CD4-positive, CD25-positive, alpha-beta regulatory T cell (primary cell): ENCODE results near the gene THAP4. TPM values are rescaled to one million over a fixed set of nuclear protein-coding genes. Genes with fewer than 3 reads are reported as not detected.

Experiments used
- ATAC-seq, 2 donors: fragments of 150-1000 bp; cut with Tn5 transposase; one replicate each; pipeline ENCODE4 v1.10.0; 2021; ENCODE audit warnings: low read depth in 2 of 2, moderate number of reproducible peaks in 2 of 2, moderate library complexity in 1 of 2
- DNase-seq, 3 donors: peaks; one replicate each; pipeline versions ENCODE4 v3.0.0 to v3.0.0-alpha.2; 2012 to 2022; ENCODE audit warnings: mixed read lengths in 1 of 3
- H3K27ac ChIP-seq: one replicate; pipeline ENCODE4 v1.7.0; 2013; ENCODE audit warnings: mild to moderate bottlenecking, low read length; ENCODE audit not compliant: insufficient read depth, poor library complexity, severe bottlenecking
- H3K27me3 ChIP-seq: one replicate; pipeline ENCODE4 v1.7.0; 2013; ENCODE audit warnings: low read length; ENCODE audit not compliant: control insufficient read depth, insufficient read depth
- H3K36me3 ChIP-seq: one replicate; pipeline ENCODE4 v1.7.0; 2013; ENCODE audit warnings: mild to moderate bottlenecking, low read length, moderate library complexity; ENCODE audit not compliant: control insufficient read depth, insufficient read depth
- H3K4me1 ChIP-seq: 2 replicates; pipeline ENCODE4 v1.7.0; 2013; ENCODE audit warnings: mild to moderate bottlenecking, low read length; ENCODE audit not compliant: insufficient read depth, control insufficient read depth, poor library complexity, severe bottlenecking
- H3K4me3 ChIP-seq: one replicate; pipeline ENCODE4 v1.7.0; 2013; ENCODE audit warnings: low read depth, mild to moderate bottlenecking, low read length, moderate library complexity
- H3K9me3 ChIP-seq, 2 experiments: 1 replicate in 1 of 2; 2 replicates in 1 of 2; pipeline ENCODE4 v1.7.0; 2013; ENCODE audit warnings: low read length in 2 of 2, mild to moderate bottlenecking in 1 of 2, moderate library complexity in 1 of 2; ENCODE audit not compliant: control insufficient read depth in 2 of 2
- H3K27ac Mint-ChIP-seq, 3 donors: one replicate each; pipeline ENCODE4 v1.8.0; 2020 to 2022; ENCODE audit warnings: mild to moderate bottlenecking in 3 of 3, mixed read lengths in 3 of 3, moderate library complexity in 2 of 3
- H3K27me3 Mint-ChIP-seq: one replicate; pipeline ENCODE4 v1.8.0; 2022; ENCODE audit warnings: mild to moderate bottlenecking, mixed read lengths
- H3K36me3 Mint-ChIP-seq: one replicate; pipeline ENCODE4 v1.8.0; 2020; ENCODE audit warnings: mixed read lengths
- H3K4me1 Mint-ChIP-seq, 4 donors: one replicate each; pipeline ENCODE4 v1.8.0; 2020 to 2022; ENCODE audit warnings: mixed read lengths in 4 of 4, mild to moderate bottlenecking in 1 of 4
- H3K4me3 Mint-ChIP-seq, 4 donors: one replicate each; pipeline ENCODE4 v1.8.0; 2020 to 2022; ENCODE audit warnings: mild to moderate bottlenecking in 4 of 4, mixed read lengths in 4 of 4, moderate library complexity in 3 of 4
- H3K9me3 Mint-ChIP-seq, 7 donors: one replicate each; pipeline ENCODE4 v1.8.0; 2020 to 2022; ENCODE audit warnings: mixed read lengths in 7 of 7, mild to moderate bottlenecking in 3 of 7, moderate library complexity in 2 of 7
- polyA plus RNA-seq, 4 donors: library from polyadenylated mRNA; unstranded; fragments of 300-500 nt; fragmentation: Illumina TruSeq; gene quantifications; one replicate each; pipeline ENCODE4 v1.2.3, GENCODE V29; 2021
- total RNA-seq: library from RNA; stranded (reverse); gene quantifications from one replicate; pipeline ENCODE4 v1.2.3, GENCODE V29; 2022

THAP4 gene
- total and polyA plus RNA-seq, 5 donors from 2014 or later = 37.5 to 47.8 (median 40.0) TPM

GRCh38 chr2:241602720-241603119 is 34.2 kb downstream of the THAP4 start:
- Histone ChIP-seq H3K27me3 (no peaks in the 10 kb centered on the region), H3K27ac (no peak overlapping the region), H3K36me3 (peaks cover 42% of the 10 kb centered on the region), H3K4me3 (no peak overlapping the region), H3K9me3 (no peaks in the 10 kb centered on the region), H3K4me1 (no peaks in the 10 kb centered on the region)
- no peak for DNase-seq
- H3K4me1 Mint-ChIP-seq = peaks cover 0 to 3% (median under 1%) of the 10 kb centered on the region in 4 donors
- H3K27me3 Mint-ChIP-seq = no peaks in the 10 kb centered on the region
- H3K9me3 Mint-ChIP-seq = no peaks in the 10 kb centered on the region
- no peak overlapping the region for H3K4me3 Mint-ChIP-seq
- no peak overlapping the region for H3K27ac Mint-ChIP-seq
- ATAC-seq = no peak
- peaks cover 39% of the 10 kb centered on the region for H3K36me3 Mint-ChIP-seq

- Histone ChIP-seq H3K4me1 (no peaks in the 10 kb centered on the region), H3K9me3 (no peaks in the 10 kb centered on the region), H3K27me3 (no peaks in the 10 kb centered on the region), H3K27ac (no peak overlapping the region), H3K4me3 (no peak overlapping the region), H3K36me3 (peaks cover 46% of the 10 kb centered on the region)
- DNase-seq (no peak), ATAC-seq (no peak)
- no peaks in the 10 kb centered on the region for H3K27me3 Mint-ChIP-seq
- no peak overlapping the region for H3K4me3 Mint-ChIP-seq
- H3K27ac Mint-ChIP-seq = peak overlapping the region in 1 of 3 donors; percentile 25
- H3K4me1 Mint-ChIP-seq = peaks cover 0 to 3% (median under 1%) of the 10 kb centered on the region in 4 donors
- peaks cover 42% of the 10 kb centered on the region for H3K36me3 Mint-ChIP-seq
- no peaks in the 10 kb centered on the region for H3K9me3 Mint-ChIP-seq
These were observed 35.1 kb downstream of the THAP4 start for GRCh38 chr2:241601841-241602240.

- no peaks in the 10 kb centered on the region for H3K9me3 Mint-ChIP-seq
- H3K27ac Mint-ChIP-seq = no peak overlapping the region
- peaks cover 37% of the 10 kb centered on the region for H3K36me3 Mint-ChIP-seq
These were observed 37.3 kb downstream of the THAP4 start for GRCh38 chr2:241599615-241600014.

GRCh38 chr2:241598487-241598886 is 38.5 kb downstream of the THAP4 start:
- no peak overlapping the region for H3K4me3 Mint-ChIP-seq
- DNase-seq (no peak), ATAC-seq (no peak)
- no peaks in the 10 kb centered on the region for H3K27me3 Mint-ChIP-seq
- no peaks in the 10 kb centered on the region for H3K9me3 Mint-ChIP-seq
- no peaks in the 10 kb centered on the region for H3K9me3 ChIP-seq
- peaks cover 36% of the 10 kb centered on the region for H3K36me3 ChIP-seq
- no peak overlapping the region for H3K27ac ChIP-seq
- H3K4me1 Mint-ChIP-seq = peaks cover 0 to 3% (median under 1%) of the 10 kb centered on the region in 4 donors
- H3K27me3 ChIP-seq = no peaks in the 10 kb centered on the region
- no peak overlapping the region for H3K27ac Mint-ChIP-seq
- no peak overlapping the region for H3K4me3 ChIP-seq
- H3K4me1 ChIP-seq = no peaks in the 10 kb centered on the region
- peaks cover 39% of the 10 kb centered on the region for H3K36me3 Mint-ChIP-seq

More at GRCh38 chr2:241599615-241600014, 37.3 kb downstream of the THAP4 start:
- H3K27me3 Mint-ChIP-seq = no peaks in the 10 kb centered on the region
- no peak for ATAC-seq
- no peaks in the 10 kb centered on the region for H3K27me3 ChIP-seq
- DNase-seq = no peak
- H3K4me1 Mint-ChIP-seq = peaks cover 0 to 3% (median under 1%) of the 10 kb centered on the region in 4 donors
- no peaks in the 10 kb centered on the region for H3K4me1 ChIP-seq
- no peaks in the 10 kb centered on the region for H3K9me3 ChIP-seq
- H3K27ac ChIP-seq = no peak overlapping the region
- H3K4me3 Mint-ChIP-seq = no peak overlapping the region
- peaks cover 40% of the 10 kb centered on the region for H3K36me3 ChIP-seq
- no peak overlapping the region for H3K4me3 ChIP-seq

- H3K27me3 ChIP-seq = no peaks in the 10 kb centered on the region
- H3K4me3 ChIP-seq = no peak overlapping the region
- ATAC-seq (no peak), DNase-seq (no peak)
- H3K4me1 ChIP-seq = no peaks in the 10 kb centered on the region
- Mint-ChIP-seq H3K4me1 (peaks cover 0 to 3% (median under 1%) of the 10 kb centered on the region in 4 donors), H3K4me3 (no peak overlapping the region), H3K27me3 (no peaks in the 10 kb centered on the region), H3K27ac (no peak overlapping the region), H3K36me3 (peaks cover 37% of the 10 kb centered on the region), H3K9me3 (no peaks in the 10 kb centered on the region)
- H3K9me3 ChIP-seq = no peaks in the 10 kb centered on the region
- H3K27ac ChIP-seq = no peak overlapping the region
- peaks cover 39% of the 10 kb centered on the region for H3K36me3 ChIP-seq
These were observed 38.9 kb downstream of the THAP4 start for GRCh38 chr2:241598061-241598460.

GRCh38 chr2:241597561-241597960 is 39.4 kb downstream of the THAP4 start:
- H3K27ac Mint-ChIP-seq = no peak overlapping the region
- H3K9me3 Mint-ChIP-seq = no peaks in the 10 kb centered on the region
- Histone ChIP-seq H3K36me3 (peaks cover 38% of the 10 kb centered on the region), H3K9me3 (no peaks in the 10 kb centered on the region), H3K27me3 (no peaks in the 10 kb centered on the region), H3K4me1 (no peaks in the 10 kb centered on the region), H3K4me3 (no peak overlapping the region), H3K27ac (no peak overlapping the region)
- H3K27me3 Mint-ChIP-seq = no peaks in the 10 kb centered on the region
- ATAC-seq (no peak), DNase-seq (no peak)
- H3K4me1 Mint-ChIP-seq = peaks cover 0 to 3% (median under 1%) of the 10 kb centered on the region in 4 donors
- H3K36me3 Mint-ChIP-seq = peaks cover 37% of the 10 kb centered on the region
- no peak overlapping the region for H3K4me3 Mint-ChIP-seq

- Mint-ChIP-seq H3K9me3 (no peaks in the 10 kb centered on the region), H3K36me3 (peaks cover 27% of the 10 kb centered on the region), H3K27me3 (no peaks in the 10 kb centered on the region), H3K27ac (no peak overlapping the region), H3K4me1 (peaks cover 0 to 3% (median under 1%) of the 10 kb centered on the region in 4 donors), H3K4me3 (no peak overlapping the region)
- Histone ChIP-seq H3K4me3 (no peak overlapping the region), H3K27me3 (no peaks in the 10 kb centered on the region), H3K4me1 (no peaks in the 10 kb centered on the region), H3K27ac (no peak overlapping the region), H3K36me3 (peaks cover 28% of the 10 kb centered on the region), H3K9me3 (no peaks in the 10 kb centered on the region)
- ATAC-seq (no peak), DNase-seq (peak in 1 of 3 donors; percentile 32)
These were observed 41.3 kb downstream of the THAP4 start for GRCh38 chr2:241595600-241596140.

GRCh38 chr2:241593271-241593670 is 43.7 kb downstream of the THAP4 start:
- H3K27ac ChIP-seq = no peak overlapping the region
- H3K4me3 ChIP-seq = no peak overlapping the region
- DNase-seq (no peak), ATAC-seq (no peak)
- no peak overlapping the region for H3K27ac Mint-ChIP-seq
- H3K36me3 ChIP-seq = peaks cover 29% of the 10 kb centered on the region
- peaks cover 26% of the 10 kb centered on the region for H3K36me3 Mint-ChIP-seq
- no peaks in the 10 kb centered on the region for H3K27me3 ChIP-seq
- no peaks in the 10 kb centered on the region for H3K27me3 Mint-ChIP-seq
- H3K9me3 Mint-ChIP-seq = peaks cover 0 to 4% (median 0%) of the 10 kb centered on the region in 7 donors
- no peaks in the 10 kb centered on the region for H3K4me1 ChIP-seq
- no peak overlapping the region for H3K4me3 Mint-ChIP-seq
- H3K9me3 ChIP-seq = peaks cover 3 to 5% of the 10 kb centered on the region in 2 experiments
- peaks cover 0 to 2% (median 0%) of the 10 kb centered on the region in 4 donors for H3K4me1 Mint-ChIP-seq
